MM.1S (cell line): Measurements from ENCODE around the gene KSR1.
"Not testable (repeated sequence)": the region's sequence is repeated elsewhere in the genome, so short reads cannot be mapped to it uniquely, and the experiment has no call there.

ENCODE experiments used
- DNase-seq: peaks from one replicate; pipeline ENCODE4 v3.0.0-alpha.2; 2015
- H2AFZ ChIP-seq: fragments of 300-600 bp; sonication (generic); 2 replicates; pipeline ENCODE4 v1.6.0; 2016; ENCODE audit warnings: antibody characterized with exemption, low read length
- H3F3A ChIP-seq: fragments of 300-600 bp; sonication (generic); 2 replicates; pipeline ENCODE4 v1.6.1; 2016; ENCODE audit warnings: mild to moderate bottlenecking, antibody characterized with exemption, low read length, moderate library complexity, mixed read lengths; ENCODE audit not compliant: insufficient read depth
- H3K27ac ChIP-seq: fragments of 300-600 bp; sonication (generic); 2 replicates; pipeline ENCODE4 v1.5.1; 2016; ENCODE audit warnings: mild to moderate bottlenecking, low read length
- H3K27me3 ChIP-seq: fragments of 300-600 bp; sonication (generic); replicated peaks from 2 replicates; pipeline ENCODE4 v1.6.0; 2016; ENCODE audit warnings: low read length; ENCODE audit not compliant: insufficient read depth
- H3K36me3 ChIP-seq: fragments of 300-600 bp; sonication (generic); replicated peaks from 2 replicates; pipeline ENCODE4 v1.6.1; 2016; ENCODE audit warnings: mild to moderate bottlenecking, low read length, mixed read lengths; ENCODE audit not compliant: insufficient read depth
- H3K4me1 ChIP-seq: fragments of 300-600 bp; sonication (generic); 2 replicates; pipeline ENCODE4 v1.6.1; 2016; ENCODE audit warnings: low read length, mixed read lengths
- H3K4me2 ChIP-seq: fragments of 300-600 bp; sonication (generic); 2 replicates; pipeline ENCODE4 v1.6.0; 2016; ENCODE audit warnings: low read depth, low read length
- H3K4me3 ChIP-seq: fragments of 300-600 bp; sonication (generic); 2 replicates; pipeline ENCODE4 v1.5.1; 2016; ENCODE audit warnings: low read length, mixed read lengths
- H3K79me2 ChIP-seq: fragments of 300-600 bp; sonication (generic); 2 replicates; pipeline ENCODE4 v1.6.1; 2016; ENCODE audit warnings: mixed run types, low read length, mixed read lengths
- H3K9ac ChIP-seq: fragments of 300-600 bp; sonication (generic); 2 replicates; pipeline ENCODE4 v1.6.1; 2016; ENCODE audit warnings: low read length, mixed read lengths
- H3K9me2 ChIP-seq: fragments of 300-600 bp; sonication (generic); replicated peaks from 2 replicates; pipeline ENCODE4 v1.6.1; 2016; ENCODE audit warnings: mild to moderate bottlenecking, low read length, mixed read lengths; ENCODE audit not compliant: insufficient read depth
- H3K9me3 ChIP-seq: fragments of 300-600 bp; sonication (generic); replicated peaks from 2 replicates; pipeline ENCODE4 v1.6.1; 2016; ENCODE audit warnings: mild to moderate bottlenecking, low read length, mixed read lengths; ENCODE audit not compliant: insufficient read depth
- H4K20me1 ChIP-seq: fragments of 300-600 bp; sonication (generic); 2 replicates; pipeline ENCODE4 v1.6.1; 2016; ENCODE audit warnings: mild to moderate bottlenecking, low read length, moderate library complexity, mixed read lengths; ENCODE audit not compliant: insufficient read depth
- CTCF ChIP-seq: fragments of 300-600 bp; sonication (generic); IDR thresholded peaks from 2 replicates; pipeline ENCODE4 v1.5.1; 2016; ENCODE audit warnings: antibody characterized with exemption, low read length, mixed read lengths
- EZH2 ChIP-seq: fragments of 300-600 bp; sonication (generic); optimal IDR thresholded peaks from 2 replicates; pipeline ENCODE3; 2017; ENCODE audit warnings: low read depth, mild to moderate bottlenecking, antibody characterized with exemption, low read length, mixed read lengths
- EZH2phosphoT487 ChIP-seq: fragments of 300-600 bp; sonication (generic); IDR thresholded peaks from 2 replicates; pipeline ENCODE4 v1.6.1; 2018; ENCODE audit warnings: antibody characterized with exemption, low read length

Gene KSR1

GRCh38 chr17:27631897-27632725 is 175.9 kb downstream of the KSR1 start:
- no peaks in the 10 kb centered on the region for H3F3A ChIP-seq
- H4K20me1 ChIP-seq = no peaks in the 10 kb centered on the region
- H3K4me2 ChIP-seq = no peak overlapping the region
- H3K9me3 ChIP-seq = no peaks in the 10 kb centered on the region
- H2AFZ ChIP-seq = no peak overlapping the region
- H3K36me3 ChIP-seq = no peaks in the 10 kb centered on the region
- H3K4me3 ChIP-seq = no peak overlapping the region
- no peaks in the 10 kb centered on the region for H3K79me2 ChIP-seq
- no peaks in the 10 kb centered on the region for H3K27me3 ChIP-seq
- no peak for TF ChIP-seq CTCF
- no peak for TF ChIP-seq EZH2phosphoT487
- no peak for TF ChIP-seq EZH2
- H3K9ac ChIP-seq = no peak overlapping the region
- H3K4me1 ChIP-seq = no peaks in the 10 kb centered on the region
- no peak for DNase-seq
- H3K27ac ChIP-seq = no peak overlapping the region
- no peaks in the 10 kb centered on the region for H3K9me2 ChIP-seq

GRCh38 chr17:27632766-27633165 is 176.5 kb downstream of the KSR1 start:
- not testable (repeated sequence) for H3K9ac ChIP-seq, H4K20me1 ChIP-seq, H3K27me3 ChIP-seq, H3F3A ChIP-seq, H3K4me1 ChIP-seq, H3K36me3 ChIP-seq, H3K4me2 ChIP-seq, H3K9me3 ChIP-seq, H3K4me3 ChIP-seq, DNase-seq, H3K27ac ChIP-seq, H3K79me2 ChIP-seq, H3K9me2 ChIP-seq, H2AFZ ChIP-seq

- Histone ChIP-seq H3K79me2 (no peaks in the 10 kb centered on the region), H3F3A (no peaks in the 10 kb centered on the region), H2AFZ (no peak overlapping the region), H3K9me2 (no peaks in the 10 kb centered on the region), H3K27ac (no peak overlapping the region), H4K20me1 (no peaks in the 10 kb centered on the region), H3K36me3 (no peaks in the 10 kb centered on the region), H3K4me3 (no peak overlapping the region), H3K4me2 (no peak overlapping the region), H3K27me3 (no peaks in the 10 kb centered on the region), H3K4me1 (no peaks in the 10 kb centered on the region), H3K9me3 (no peaks in the 10 kb centered on the region), H3K9ac (no peak overlapping the region)
- no peak for TF ChIP-seq CTCF
- TF ChIP-seq EZH2 = no peak
- no peak for TF ChIP-seq EZH2phosphoT487
- no peak for DNase-seq
Observed at GRCh38 chr17:27633312-27634025, 177.2 kb downstream of the KSR1 start.

- Histone ChIP-seq H3K36me3 (no peaks in the 10 kb centered on the region), H3K27ac (no peak overlapping the region), H3K4me2 (no peak overlapping the region), H2AFZ (no peak overlapping the region), H3K9me3 (no peaks in the 10 kb centered on the region), H3K4me1 (no peaks in the 10 kb centered on the region), H3K9ac (no peak overlapping the region), H3K27me3 (no peaks in the 10 kb centered on the region), H4K20me1 (no peaks in the 10 kb centered on the region), H3K9me2 (no peaks in the 10 kb centered on the region), H3F3A (no peaks in the 10 kb centered on the region), H3K4me3 (no peak overlapping the region), H3K79me2 (no peaks in the 10 kb centered on the region)
- TF ChIP-seq EZH2phosphoT487 (no peak), CTCF (no peak), EZH2 (no peak)
- no peak for DNase-seq
Observed at GRCh38 chr17:27634026-27634335, 177.7 kb downstream of the KSR1 start.
